K562 treated with DMSO at 1 percent for 12 hours (cell line): ENCODE data around the gene INKA2. TPM values are rescaled to one million over a fixed set of nuclear protein-coding genes. Genes with fewer than 3 reads are reported as not detected.

Experiments
- total RNA-seq: library from RNA; unstranded; fragments of 300-600 nt; gene quantifications from 2 replicates; pipeline ENCODE4 v1.2.3, GENCODE V29; 2022; ENCODE audit not compliant: insufficient read depth

INKA2 gene
- not detected in 2 replicates for total RNA-seq

DNA sequence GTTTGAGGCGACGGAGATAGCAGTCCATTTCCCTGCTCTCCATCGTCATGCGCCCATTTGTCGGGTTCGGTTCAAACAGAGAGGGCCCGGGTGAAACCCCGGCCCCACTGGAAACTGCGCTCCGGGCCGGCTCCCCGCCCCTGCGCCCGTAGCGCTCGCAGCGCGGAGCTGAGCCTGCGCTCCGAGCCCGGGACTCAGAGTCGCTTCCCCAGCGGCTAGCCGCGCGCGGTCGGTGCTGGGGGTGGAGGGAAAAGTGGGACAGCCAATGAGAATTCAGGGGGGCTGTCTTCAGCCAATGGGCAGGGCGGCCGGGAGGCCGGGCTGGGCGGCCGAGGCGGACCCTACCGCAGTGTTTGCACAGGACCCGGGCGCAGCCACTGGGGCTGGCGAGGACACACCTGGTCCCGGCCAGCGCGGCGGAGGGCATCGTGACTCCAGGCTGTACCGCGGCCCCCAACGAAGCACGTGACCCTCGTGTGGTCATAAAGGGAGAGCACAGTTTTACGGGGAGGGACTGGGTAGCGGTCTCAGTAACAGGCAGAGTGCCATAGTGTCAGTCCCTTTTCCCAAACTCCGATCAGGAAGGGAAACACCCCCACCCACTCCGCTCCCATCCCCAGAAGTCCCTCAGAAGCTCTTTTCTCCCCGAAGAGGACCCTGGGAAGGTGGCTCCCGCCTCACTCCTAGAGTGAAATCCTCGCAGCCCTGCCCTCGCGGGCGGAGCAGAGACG is at the start of gene INKA2:
Gene INKA2 (minus strand): TSS at position 202 of the 731 bp plus-strand sequence. CDS start 153 bp downstream, at position 49.

DNA sequence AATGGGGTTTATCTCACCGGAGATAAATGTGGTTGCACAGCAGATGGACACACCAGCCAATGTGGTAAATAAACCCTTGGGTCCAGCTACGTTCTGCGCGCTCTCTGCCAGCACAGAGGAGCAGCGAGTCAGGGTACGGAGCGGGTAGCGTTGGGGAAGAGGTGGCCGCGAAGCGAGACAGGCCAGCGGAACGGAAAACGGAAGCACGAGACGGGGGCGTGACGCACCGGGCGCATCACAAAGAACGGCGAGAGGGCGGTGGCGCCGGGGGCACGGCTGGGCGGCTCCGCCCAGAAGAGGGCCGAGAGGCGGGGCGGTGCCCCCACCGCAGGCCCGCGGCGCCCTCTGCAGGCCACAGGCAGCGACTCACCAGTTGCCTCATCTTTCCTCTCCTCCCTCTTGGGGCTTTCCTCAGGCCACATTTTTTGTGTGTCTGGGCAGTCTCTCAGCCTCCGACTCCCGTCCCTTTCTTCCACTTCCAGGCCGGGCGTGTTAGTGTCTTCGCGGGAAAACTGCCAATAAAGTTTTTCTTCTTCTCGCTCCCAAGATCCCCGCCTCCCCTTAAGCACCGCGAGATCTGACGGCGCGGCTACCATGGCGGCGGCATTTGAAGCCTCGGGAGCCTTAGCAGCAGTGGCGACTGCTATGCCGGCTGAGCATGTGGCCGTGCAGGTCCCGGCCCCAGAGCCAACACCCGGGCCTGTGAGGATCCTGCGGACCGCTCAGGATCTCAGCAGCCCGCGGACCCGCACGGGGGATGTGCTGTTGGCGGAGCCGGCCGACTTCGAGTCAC is 16.3 kb upstream of the INKA2 start, which contains the start of gene DDX20:
Gene DDX20 (plus strand): TSS at position 571 of the 793 bp plus-strand sequence. CDS start 24 bp downstream, at position 595.

Other genes starting within 250 kb of the INKA2 start
- 0.83 TPM in 1 of 2 replicates, not detected in the other for gene ADORA3, start 235.8 kb downstream of the INKA2 start, total RNA-seq
- gene TMIGD3, start 235.8 kb downstream of the INKA2 start, total RNA-seq: not detected in 2 replicates
- 36.3 and 65.1 TPM in 2 replicates for gene RAP1A, start 119.6 kb downstream of the INKA2 start, total RNA-seq
- 6.8 and 14.8 TPM in 2 replicates for gene DDX20, start 16.5 kb upstream of the INKA2 start, total RNA-seq